H1 (cell line): Measurements from ENCODE around the gene THADA. TPM values are rescaled to one million over a fixed set of nuclear protein-coding genes. Genes with fewer than 3 reads are reported as not detected.

Experiments used
- CTCF ChIA-PET: fragments of 300-600 bp; sonication (Branson Sonifier 250); formaldehyde crosslinking; loops from one replicate; lab custom pipeline; 2021; ENCODE audit not compliant: partially characterized antibody; lab: Charles Lee
- POLR2A ChIA-PET: fragments of 300-600 bp; sonication (Branson Sonifier 250); formaldehyde crosslinking; loops from one replicate; lab custom pipeline; 2021; ENCODE audit warnings: inconsistent platforms; ENCODE audit not compliant: partially characterized antibody; lab: Charles Lee
- DNase-seq, 2 experiments: peaks; one replicate each; pipeline versions ENCODE4 v3.0.0 to v3.0.0-alpha.2; 2010 to 2022; ENCODE audit warnings: low spot score in 2 of 2, low read depth in 1 of 2, mixed read lengths in 1 of 2
- FAIRE-seq: peaks from 2 replicates; lab custom pipeline; 2011; peaks lifted over from hg19 to GRCh38; lab: Jason Lieb, UNC
- H2AFZ ChIP-seq: 2 replicates; pipeline ENCODE4 v1.8.1; 2012; ENCODE audit warnings: low read length, inconsistent platforms
- H2AK5ac ChIP-seq: 2 replicates; pipeline ENCODE4 v1.6.1; 2013; ENCODE audit warnings: low read depth, low read length
- H2BK120ac ChIP-seq: replicated peaks from 2 replicates; pipeline ENCODE3; 2013; ENCODE audit warnings: low read depth, low read length, inconsistent platforms
- H2BK12ac ChIP-seq: 2 replicates; pipeline ENCODE4 v1.6.1; 2013; ENCODE audit warnings: low read depth, low read length
- H2BK15ac ChIP-seq: 2 replicates; pipeline ENCODE4 v1.6.1; 2013; ENCODE audit warnings: low read length
- H2BK20ac ChIP-seq: 2 replicates; pipeline ENCODE4 v1.6.1; 2013; ENCODE audit warnings: low read length
- H2BK5ac ChIP-seq: 2 replicates; pipeline ENCODE4 v1.6.1; 2013; ENCODE audit warnings: low read depth, low read length
- H3K14ac ChIP-seq: 2 replicates; pipeline ENCODE4 v1.6.1; 2013; ENCODE audit warnings: inconsistent platforms; ENCODE audit not compliant: insufficient read length
- H3K18ac ChIP-seq: 2 replicates; pipeline ENCODE4 v1.6.1; 2013; ENCODE audit warnings: low read length; ENCODE audit errors: extremely low read depth
- H3K23ac ChIP-seq: 2 replicates; pipeline ENCODE4 v1.6.1; 2013; ENCODE audit warnings: inconsistent platforms; ENCODE audit not compliant: insufficient read length
- H3K23me2 ChIP-seq: 2 replicates; pipeline ENCODE4 v1.6.1; 2013; ENCODE audit warnings: low read depth, low read length
- H3K27ac ChIP-seq: 2 replicates; pipeline ENCODE4 v1.6.1; 2011; ENCODE audit warnings: low read depth, low read length, inconsistent platforms
- H3K27me3 ChIP-seq, 4 experiments: replicated peaks in 1 of 4; 1 replicate in 1 of 4; 2 replicates in 3 of 4; pipeline versions ENCODE4 v1.6.1 to v1.8.1; 2011 to 2013; ENCODE audit warnings: low read length in 3 of 4, mild to moderate bottlenecking in 3 of 4, inconsistent platforms in 2 of 4, mixed read lengths in 2 of 4, moderate library complexity in 1 of 4; ENCODE audit not compliant: control insufficient read depth in 3 of 4, insufficient read depth in 3 of 4; ENCODE audit errors: extremely low read depth in 1 of 4
- H3K36me3 ChIP-seq, 4 experiments: 2 replicates each; pipeline versions ENCODE4 v1.6.1 to v1.8.1; 2011 to 2013; ENCODE audit warnings: mild to moderate bottlenecking in 4 of 4, low read length in 3 of 4, moderate library complexity in 2 of 4, control low read depth in 1 of 4, inconsistent platforms in 1 of 4; ENCODE audit not compliant: insufficient read depth in 4 of 4, control insufficient read depth in 2 of 4
- H3K4ac ChIP-seq: replicated peaks from 2 replicates; pipeline ENCODE3; 2013; ENCODE audit warnings: low read length, low read depth, mixed read lengths, inconsistent platforms; ENCODE audit not compliant: insufficient read length
- H3K4me1 ChIP-seq, 4 experiments: replicated peaks in 1 of 4; 1 replicate in 1 of 4; 2 replicates in 3 of 4; pipeline versions ENCODE4 v1.6.1 to v1.8.1; 2011 to 2013; ENCODE audit warnings: low read length in 3 of 4, inconsistent platforms in 2 of 4, mixed read lengths in 1 of 4; ENCODE audit not compliant: insufficient read depth in 4 of 4, control insufficient read depth in 3 of 4
- H3K4me2 ChIP-seq, 2 experiments: 2 replicates each; pipeline versions ENCODE4 v1.6.1 to v1.8.1; 2011 to 2013; ENCODE audit warnings: low read depth in 2 of 2, low read length in 2 of 2, control low read depth in 1 of 2, inconsistent platforms in 1 of 2, mild to moderate bottlenecking in 1 of 2; ENCODE audit not compliant: insufficient read depth in 1 of 2
- H3K4me3 ChIP-seq, 4 experiments: fragments of 200-600, 300-600 bp in 1 of 4; sonication (generic), shearing (Covaris generic), sonication (Bioruptor Twin) in 1 of 4; 2 replicates each; pipeline versions ENCODE4 v1.5.1 to v1.8.1; 2011 to 2016; ENCODE audit warnings: low read length in 4 of 4, low read depth in 3 of 4, control low read depth in 2 of 4, inconsistent platforms in 2 of 4, mild to moderate bottlenecking in 2 of 4, mixed read lengths in 1 of 4, moderate library complexity in 1 of 4; ENCODE audit not compliant: insufficient read depth in 2 of 4; ENCODE audit errors: extremely low read depth in 1 of 4
- H3K56ac ChIP-seq: replicated peaks from 2 replicates; pipeline ENCODE3; 2013; ENCODE audit warnings: low read depth, mild to moderate bottlenecking, mixed read lengths, low read length, inconsistent platforms; ENCODE audit not compliant: insufficient read length
- H3K79me1 ChIP-seq: 2 replicates; pipeline ENCODE4 v1.6.1; 2013; ENCODE audit warnings: low read depth, low read length, control low read depth
- H3K79me2 ChIP-seq, 2 experiments: 2 replicates each; pipeline versions ENCODE4 v1.6.1 to v1.8.1; 2012 to 2013; ENCODE audit warnings: low read length in 2 of 2, mild to moderate bottlenecking in 2 of 2, inconsistent platforms in 1 of 2; ENCODE audit not compliant: insufficient read depth in 2 of 2, control insufficient read depth in 1 of 2
- H3K9ac ChIP-seq, 4 experiments: replicated peaks in 1 of 4; 1 replicate in 1 of 4; 2 replicates in 3 of 4; pipeline versions ENCODE4 v1.6.1 to v1.8.1; 2011 to 2013; ENCODE audit warnings: low read depth in 3 of 4, low read length in 3 of 4, control low read depth in 2 of 4, mild to moderate bottlenecking in 2 of 4, moderate library complexity in 2 of 4, inconsistent platforms in 1 of 4; ENCODE audit errors: extremely low read depth in 1 of 4
- H3K9me3 ChIP-seq, 2 experiments: 2 replicates each; pipeline versions ENCODE4 v1.6.1 to v1.8.1; 2012 to 2013; ENCODE audit warnings: mild to moderate bottlenecking in 2 of 2, moderate library complexity in 2 of 2, control low read depth in 1 of 2, inconsistent platforms in 1 of 2, low read depth in 1 of 2, low read length in 1 of 2, mixed read lengths in 1 of 2; ENCODE audit not compliant: insufficient read depth in 2 of 2
- H4K20me1 ChIP-seq, 2 experiments: replicated peaks in 1 of 2; 2 replicates each; pipeline versions ENCODE3 to v1.8.1; 2011 to 2013; ENCODE audit warnings: inconsistent platforms in 2 of 2, low read length in 2 of 2, mild to moderate bottlenecking in 1 of 2; ENCODE audit not compliant: insufficient read depth in 2 of 2, control insufficient read depth in 1 of 2
- H4K5ac ChIP-seq: 2 replicates; pipeline ENCODE4 v1.6.1; 2013; ENCODE audit warnings: low read length, low read depth, mixed read lengths, inconsistent platforms; ENCODE audit not compliant: insufficient read length
- H4K8ac ChIP-seq: 2 replicates; pipeline ENCODE4 v1.8.0; 2013; ENCODE audit warnings: mild to moderate bottlenecking, moderate library complexity, low read length, inconsistent platforms; ENCODE audit not compliant: insufficient read depth; ENCODE audit errors: extremely low read depth
- H4K91ac ChIP-seq: replicated peaks from 2 replicates; pipeline ENCODE3; 2013; ENCODE audit warnings: low read length, mixed read lengths, inconsistent platforms; ENCODE audit not compliant: insufficient read length
- BCL11A ChIP-seq, 2 experiments: IDR thresholded peaks; one replicate each; pipeline ENCODE4 v1.6.1; 2011; ENCODE audit warnings: low read depth in 2 of 2, low read length in 2 of 2, mild to moderate bottlenecking in 2 of 2
- CBX5 ChIP-seq: fragments of 300-800, 300-1000 bp; sonication (generic); IDR thresholded peaks from 2 replicates; pipeline ENCODE4 v1.7.1; 2016; ENCODE audit warnings: antibody characterized with exemption, low read length, low read depth
- FOSL1 ChIP-seq: IDR thresholded peaks from 2 replicates; pipeline ENCODE4 v1.6.1; 2011; ENCODE audit warnings: mild to moderate bottlenecking, low read depth, low read length, moderate library complexity; ENCODE audit not compliant: insufficient read depth
- JUN ChIP-seq: IDR thresholded peaks from 2 replicates; pipeline ENCODE4 v1.6.1; 2011; ENCODE audit warnings: low read depth, mild to moderate bottlenecking, improper control_type of control experiment, low read length
- KDM1A ChIP-seq: fragments of 200-600, 300-600 bp; sonication (generic); IDR thresholded peaks from 2 replicates; pipeline ENCODE4 v1.7.1; 2016; ENCODE audit warnings: mild to moderate bottlenecking, low read length, borderline replicate concordance
- KDM5A ChIP-seq: fragments of 200-600 bp; IDR thresholded peaks from 2 replicates; pipeline ENCODE4 v1.7.1; 2012; ENCODE audit warnings: mild to moderate bottlenecking, low read length, inconsistent platforms, mixed read lengths
- PHF8 ChIP-seq: fragments of 200-600 bp; sonication (generic); conservative IDR thresholded peaks from 2 replicates; pipeline ENCODE4 v1.7.1; 2012; ENCODE audit warnings: low read depth, mild to moderate bottlenecking, inconsistent platforms, low read length, moderate library complexity
- RNF2 ChIP-seq: fragments of 200-900, 300-1000 bp; sonication (generic); IDR thresholded peaks from 2 replicates; pipeline ENCODE4 v1.7.1; 2016; ENCODE audit warnings: borderline replicate concordance, low read depth, mild to moderate bottlenecking, antibody characterized with exemption, low read length; ENCODE audit not compliant: poor library complexity, severe bottlenecking; ENCODE audit errors: missing control alignments
- TAF1 ChIP-seq: IDR thresholded peaks from 2 replicates; pipeline ENCODE4 v1.6.1; 2011; ENCODE audit warnings: mild to moderate bottlenecking, low read depth, low read length
- TAF7 ChIP-seq: optimal IDR thresholded peaks from 2 replicates; pipeline ENCODE3; 2011; ENCODE audit warnings: low read depth, mild to moderate bottlenecking, inconsistent platforms, low read length, moderate library complexity, borderline replicate concordance
- TBP ChIP-seq: IDR thresholded peaks from 2 replicates; pipeline ENCODE4 v1.6.1; 2011; ENCODE audit warnings: low read depth, low read length, improper control_type of control experiment
- TEAD4 ChIP-seq: IDR thresholded peaks from 2 replicates; pipeline ENCODE4 v1.6.1; 2012; ENCODE audit warnings: low read depth, low read length, inconsistent platforms, mixed read lengths
- WGBS, 2 experiments: shearing (Covaris generic) in 1 of 2; methylation state at CpG; one replicate each; pipeline versions ENCODE4 v1.1.6 to v1.1.7; 2013 to 2015; ENCODE audit warnings: low lambda C conversion rate in 2 of 2, mixed read lengths in 2 of 2, inconsistent platforms in 1 of 2, low coverage in 1 of 2, missing lambda C conversion rate in 1 of 2; ENCODE audit not compliant: insufficient replicate concordance in 2 of 2, insufficient coverage in 1 of 2, insufficient read length in 1 of 2; ENCODE audit errors: extremely low coverage in 1 of 2, missing lambda C conversion rate in 1 of 2; 5-methylcytosine and 5-hydroxymethylcytosine counted together
- polyA plus RNA-seq, 7 experiments: library from polyadenylated mRNA; depleted of rRNA in 3 of 7; stranded (reverse) in 5 of 7; unstranded in 2 of 7; fragments of >200 nt in 5 of 7; fragments of 200-250 nt in 2 of 7; gene quantifications; 1 replicate in 5 of 7; 2 replicates in 1 of 7; 4 replicates in 1 of 7; pipeline versions ENCODE4 v1.2.1 to v1.2.3, GENCODE V29; 2011 to 2013; ENCODE audit warnings: missing spikeins in 2 of 7, mixed read lengths in 2 of 7
- total RNA-seq: library from RNA; stranded (reverse); fragmentation: NEBNext Ultra II Directional; extraction: Animal tissue kit (Norgen Biotek cat#: 25700); gene quantifications from 2 replicates; pipeline ENCODE4 v1.2.1, GENCODE V29; 2021

THADA gene
- total and polyA plus RNA-seq, 2 of the 8 experiments (the other 6 are each of a cell fraction or from before 2014, with no cell fraction given) = 22.4 to 26.8 TPM

DNA sequence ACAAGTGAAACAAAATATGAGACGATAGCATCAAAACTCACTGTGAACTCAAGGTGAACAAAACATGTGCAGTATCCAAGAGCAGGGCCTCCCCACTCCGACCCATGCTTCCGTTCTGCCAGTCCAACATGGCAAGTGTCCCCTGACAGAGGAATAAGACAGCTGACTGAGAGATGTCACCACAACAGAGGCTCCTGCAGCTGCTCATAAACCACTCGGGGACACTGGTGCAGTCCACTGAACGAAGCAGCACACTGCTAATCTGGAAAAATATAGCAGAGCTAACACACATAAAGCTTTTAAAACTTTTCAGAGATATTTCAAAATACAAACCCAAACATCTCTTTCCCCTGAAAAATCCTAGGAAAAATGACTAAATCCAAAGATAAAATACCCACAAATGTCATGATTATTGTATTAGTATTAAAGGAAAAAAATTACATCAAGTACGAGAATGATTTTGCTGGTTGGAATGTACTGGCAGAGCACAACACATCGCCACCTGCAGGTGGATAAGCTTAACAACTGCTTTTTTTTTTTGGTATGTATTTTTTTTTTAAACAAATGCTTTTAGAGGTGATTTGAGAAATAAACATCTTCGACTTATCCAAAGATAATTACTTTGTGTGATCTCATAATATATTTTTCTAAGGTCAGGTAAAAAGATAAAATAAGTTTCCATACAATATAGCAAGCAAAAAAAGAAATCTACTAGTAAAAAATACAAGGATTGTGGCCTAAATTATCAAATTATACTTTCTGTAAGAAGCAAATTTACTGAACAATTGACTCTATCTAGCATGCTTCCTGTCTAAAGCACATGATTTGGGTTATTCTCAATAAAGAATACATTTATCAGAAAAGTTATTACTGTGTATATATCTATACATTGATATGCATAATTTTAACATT, 18.6 kb downstream of the THADA start:
- ChIA-PET POLR2A (no interaction called here), CTCF (interaction anchor here (0.6 to 4.1 kb wide), 29 partner anchors 9 to 763 kb away, joined by 3 to 24 read pairs (median 4); no protein-coding TSS in a partner anchor)
- Histone ChIP-seq H2AK5ac (no peak overlapping the region), H2BK5ac (no peak overlapping the region), H2BK120ac (no peak overlapping the region), H3K56ac (no peak overlapping the region), H4K91ac (no peak overlapping the region), H3K36me3 (peaks cover 13 to 38% (median 20%) of the 10 kb centered on the region in 4 experiments), H3K4ac (no peak overlapping the region), H3K79me1 (no peaks in the 10 kb centered on the region), H2BK20ac (no peak overlapping the region), H3K4me2 (no peak overlapping the region), H2BK12ac (no peak overlapping the region), H3K4me1 (no peaks in the 10 kb centered on the region), H3K27ac (0 out of 2 replicates have a peak overlapping the region, but pooled peaks have one; percentile 17), H3K4me3 (no peak overlapping the region), H2BK15ac (no peak overlapping the region), H3K14ac (no peak overlapping the region), H3K9me3 (no peaks in the 10 kb centered on the region), H3K23ac (no peak overlapping the region), H4K5ac (no peak overlapping the region), H3K27me3 (no peaks in the 10 kb centered on the region), H3K9ac (no peak overlapping the region), H3K23me2 (no peaks in the 10 kb centered on the region), H3K18ac (no peak overlapping the region), H4K20me1 (peaks cover 0 to 2% of the 10 kb centered on the region in 2 experiments), H2AFZ (no peak overlapping the region), H4K8ac (no peak overlapping the region), H3K79me2 (no peaks in the 10 kb centered on the region)
- FAIRE-seq (peak; percentile 39), DNase-seq (no peak)
- WGBS, 2 experiments = 75% methylated on average over 8 of the region's 8 CpGs; no CpG with 5 or more reads in 1 of the 2 experiments
- TF ChIP-seq TAF7 = no peak
- TF ChIP-seq JUN = no peak
- no peak for TF ChIP-seq RNF2
- no peak for TF ChIP-seq BCL11A (IDR thresholded peaks at IDR 0.05; ENCODE audit: low read depth in 2 of 2, low read length in 2 of 2)
- no peak for TF ChIP-seq FOSL1
- no peak for TF ChIP-seq KDM5A
- no peak for TF ChIP-seq KDM1A
- TF ChIP-seq TBP = no peak
- TF ChIP-seq PHF8 = no peak
- peak; percentile 42; the same call in 1 of the 2 replicates for TF ChIP-seq TEAD4
- TF ChIP-seq CBX5 = no peak
- no peak for TF ChIP-seq TAF1
